Kidney epithelial cell (primary cell): ENCODE results near the gene WSCD1. TPM values are rescaled to one million over a fixed set of nuclear protein-coding genes. Genes with fewer than 3 reads are reported as not detected.

ENCODE experiments used
- DNase-seq: peaks from one replicate; pipeline ENCODE4 v3.0.0-alpha.2; 2010; ENCODE audit warnings: low read depth
- H3K27me3 ChIP-seq: 2 replicates; pipeline ENCODE4 v1.6.0; 2011; ENCODE audit warnings: low read length; ENCODE audit not compliant: control insufficient read depth, insufficient read depth
- H3K36me3 ChIP-seq: 2 replicates; pipeline ENCODE4 v1.5.1; 2011; ENCODE audit warnings: low read length; ENCODE audit not compliant: control insufficient read depth, insufficient read depth
- H3K4me3 ChIP-seq: 2 replicates; pipeline ENCODE4 v1.5.1; 2011; ENCODE audit warnings: low read depth, mild to moderate bottlenecking, control low read depth, low read length
- CTCF ChIP-seq: IDR thresholded peaks from 2 replicates; pipeline ENCODE4 v1.5.1; 2011; ENCODE audit warnings: mild to moderate bottlenecking, moderate library complexity, low read length, control low read depth, inconsistent platforms; ENCODE audit not compliant: insufficient read depth, poor library complexity, severe bottlenecking
- total RNA-seq: library from RNA; depleted of rRNA; stranded (reverse); fragments of >200 nt; gene quantifications from 2 replicates; pipeline ENCODE4 v1.2.3, GENCODE V29; 2015

The WSCD1 gene
- total RNA-seq = 21.4 and 23.5 TPM in 2 replicates

GRCh38 chr17:6069539-6070429, at the start of gene WSCD1:
WSCD1 (plus strand) TSS chr17:6070379; CDS start chr17:6080659, 10,280 bp downstream.
- DNase-seq = no peak
- no peaks in the 10 kb centered on the region for H3K36me3 ChIP-seq
- H3K4me3 ChIP-seq = peak within 1 kb of the TSS; percentile 56
- no peak for TF ChIP-seq CTCF
- no peaks in the 10 kb centered on the region for H3K27me3 ChIP-seq

GRCh38 chr17:6021011-6021400, 49.2 kb upstream of the WSCD1 start:
- H3K36me3 ChIP-seq = no peaks in the 10 kb centered on the region
- H3K27me3 ChIP-seq = no peaks in the 10 kb centered on the region
- no peak overlapping the region for H3K4me3 ChIP-seq
- DNase-seq = no peak
- no peak for TF ChIP-seq CTCF

GRCh38 chr17:6021627-6022026, 48.6 kb upstream of the WSCD1 start:
- H3K36me3 ChIP-seq = no peaks in the 10 kb centered on the region
- TF ChIP-seq CTCF = no peak
- H3K27me3 ChIP-seq = no peaks in the 10 kb centered on the region
- H3K4me3 ChIP-seq = no peak overlapping the region
- no peak for DNase-seq

GRCh38 chr17:6023036-6023831, 46.9 kb upstream of the WSCD1 start:
- H3K4me3 ChIP-seq = no peak overlapping the region
- no peaks in the 10 kb centered on the region for H3K36me3 ChIP-seq
- DNase-seq = no peak
- H3K27me3 ChIP-seq = no peaks in the 10 kb centered on the region
- no peak for TF ChIP-seq CTCF

- Histone ChIP-seq H3K27me3 (no peaks in the 10 kb centered on the region), H3K36me3 (no peaks in the 10 kb centered on the region), H3K4me3 (no peak overlapping the region)
- no peak for TF ChIP-seq CTCF
- DNase-seq = no peak
Observed at GRCh38 chr17:6024576-6024975, 45.6 kb upstream of the WSCD1 start.
